HCT116 (cell line): Measurements from ENCODE around the gene CATSPERB. TPM values are rescaled to one million over a fixed set of nuclear protein-coding genes. Genes with fewer than 3 reads are reported as not detected.

Experiments used
- ATAC-seq: fragments of 200-7000 bp; cut with Tn5 transposase; 2 replicates; pipeline ENCODE4 v1.9.1; 2020; ENCODE audit warnings: mild to moderate bottlenecking, moderate library complexity
- BruUV-seq: library from RNA; stranded (reverse); fragments of 400-500 nt; replicated peaks from 2 replicates; lab custom pipeline; 2021; lab: Mats Ljungman, UMichigan
- CTCF ChIA-PET: fragments of 300-600 bp; sonication (Branson Sonifier 250); formaldehyde crosslinking; loops from one replicate; lab custom pipeline; 2021; ENCODE audit warnings: antibody characterized with exemption; lab: Charles Lee
- POLR2A ChIA-PET: fragments of 300-600, 350-600 bp; sonication (Branson Sonifier 250); formaldehyde crosslinking; loops from one replicate; lab custom pipeline; 2021; ENCODE audit warnings: antibody characterized with exemption; lab: Charles Lee
- RAD21 ChIA-PET, 2 experiments: fragments of 300-600 bp; sonication (Branson Sonifier 250); formaldehyde crosslinking; loops; one replicate each; lab custom pipeline; 2023; ENCODE audit warnings: low total read pairs in 2 of 2; ENCODE audit not compliant: uncharacterized antibody in 2 of 2, unreplicated experiment in 2 of 2, low non-redundant PET in 1 of 2; lab: Charles Lee
- DNase-seq: peaks from one replicate; pipeline ENCODE4 v3.0.0-alpha.2; 2010; ENCODE audit warnings: low read depth, low spot score
- H2AFZ ChIP-seq: fragments of 200-600 bp; shearing (Covaris generic), sonication (generic); 2 replicates; pipeline ENCODE4 v1.6.1; 2017; ENCODE audit warnings: low read depth, mixed run types, mixed read lengths, antibody characterized with exemption, low read length; ENCODE audit not compliant: poor library complexity, severe bottlenecking
- H3K27ac ChIP-seq: 2 replicates; pipeline ENCODE4 v1.5.1; 2012; ENCODE audit warnings: low read depth, low read length
- H3K27me3 ChIP-seq: fragments of 200-600 bp; sonication (generic); 2 replicates; pipeline ENCODE4 v1.6.1; 2016; ENCODE audit warnings: mixed run types, low read length, mixed read lengths; ENCODE audit not compliant: insufficient read depth
- H3K36me3 ChIP-seq, 2 experiments: fragments of 200-500 bp in 1 of 2; fragments of 200-600 bp in 1 of 2; sonication (Bioruptor generic) in 1 of 2; sonication (generic) in 1 of 2; 2 replicates each; pipeline versions ENCODE4 v1.5.1 to v1.6.1; 2014 to 2016; ENCODE audit warnings: low read length in 2 of 2, inconsistent platforms in 1 of 2, mixed read lengths in 1 of 2, mixed run types in 1 of 2; ENCODE audit not compliant: insufficient read depth in 2 of 2, control insufficient read depth in 1 of 2
- H3K4me1 ChIP-seq, 2 experiments: fragments of 200-600 bp in 1 of 2; sonication (generic) in 1 of 2; 2 replicates each; pipeline versions ENCODE4 v1.5.1 to v1.6.1; 2012 to 2017; ENCODE audit warnings: low read length in 2 of 2, inconsistent platforms in 1 of 2, mild to moderate bottlenecking in 1 of 2, mixed read lengths in 1 of 2, mixed run types in 1 of 2, moderate library complexity in 1 of 2; ENCODE audit not compliant: insufficient read depth in 2 of 2, control insufficient read depth in 1 of 2
- H3K4me2 ChIP-seq: fragments of 200-600 bp; sonication (generic); 2 replicates; pipeline ENCODE4 v1.6.1; 2017; ENCODE audit warnings: mixed run types, low read length, mixed read lengths
- H3K4me3 ChIP-seq, 2 experiments: fragments of 200-600 bp in 1 of 2; sonication (generic) in 1 of 2; replicated peaks in 1 of 2; 2 replicates each; pipeline ENCODE4 v1.5.1; 2011 to 2016; ENCODE audit warnings: low read length in 2 of 2, control low read depth in 1 of 2, low read depth in 1 of 2, mild to moderate bottlenecking in 1 of 2, mixed read lengths in 1 of 2, mixed run types in 1 of 2
- H3K79me2 ChIP-seq: fragments of 200-600 bp; sonication (generic); 2 replicates; pipeline ENCODE4 v1.6.1; 2017; ENCODE audit warnings: mild to moderate bottlenecking, mixed run types, low read length, moderate library complexity, mixed read lengths; ENCODE audit not compliant: insufficient read depth
- H3K9ac ChIP-seq: fragments of 200-600 bp; sonication (generic); 2 replicates; pipeline ENCODE4 v1.6.1; 2016; ENCODE audit warnings: low read length, mixed read lengths
- H3K9me2 ChIP-seq: fragments of 200-600 bp; sonication (generic), shearing (Covaris generic); 2 replicates; pipeline ENCODE4 v1.6.1; 2017; ENCODE audit warnings: mixed run types, mild to moderate bottlenecking, moderate library complexity; ENCODE audit not compliant: insufficient read depth
- H3K9me3 ChIP-seq, 2 experiments: fragments of 200-500 bp in 1 of 2; fragments of 200-600 bp in 1 of 2; sonication (Bioruptor generic) in 1 of 2; sonication (generic) in 1 of 2; 2 replicates each; pipeline ENCODE4 v1.6.1; 2014 to 2017; ENCODE audit warnings: low read length in 2 of 2, mixed read lengths in 2 of 2, inconsistent platforms in 1 of 2, low read depth in 1 of 2, mild to moderate bottlenecking in 1 of 2, mixed run types in 1 of 2, moderate library complexity in 1 of 2; ENCODE audit not compliant: control insufficient read depth in 1 of 2, insufficient read depth in 1 of 2
- H4K20me1 ChIP-seq: fragments of 200-600 bp; sonication (generic), shearing (Covaris generic); 2 replicates; pipeline ENCODE4 v1.6.1; 2017; ENCODE audit warnings: mixed run types, mild to moderate bottlenecking, moderate library complexity; ENCODE audit not compliant: insufficient read depth
- CBX3 ChIP-seq: IDR thresholded peaks from 2 replicates; pipeline ENCODE4 v1.6.1; 2012; ENCODE audit warnings: low read depth
- CTCF ChIP-seq, 3 experiments: fragments of 200-600 bp in 1 of 3; sonication (generic) in 1 of 3; IDR thresholded peaks in 2 of 3; conservative IDR thresholded peaks in 1 of 3; 2 replicates each; pipeline ENCODE4 v1.5.1; 2012 to 2017; ENCODE audit warnings: low read depth in 2 of 3, low read length in 2 of 3, antibody characterized with exemption in 1 of 3, borderline replicate concordance in 1 of 3, control low read depth in 1 of 3, mild to moderate bottlenecking in 1 of 3, mixed read lengths in 1 of 3, mixed run types in 1 of 3, moderate library complexity in 1 of 3; ENCODE audit not compliant: insufficient read depth in 1 of 3
- JUND ChIP-seq: IDR thresholded peaks from 2 replicates; pipeline ENCODE4 v1.6.1; 2012
- POLR2A ChIP-seq: IDR thresholded peaks from 2 replicates; pipeline ENCODE4 v1.7.0; 2011; ENCODE audit warnings: borderline replicate concordance; ENCODE audit not compliant: insufficient read depth, insufficient read length; ENCODE audit errors: extremely low read depth
- SIN3A ChIP-seq: IDR thresholded peaks from 2 replicates; pipeline ENCODE4 v1.6.1; 2012; ENCODE audit warnings: low read depth
- SP1 ChIP-seq: IDR thresholded peaks from 2 replicates; pipeline ENCODE4 v1.6.1; 2012; ENCODE audit warnings: low read depth
- SRF ChIP-seq: IDR thresholded peaks from 2 replicates; pipeline ENCODE4 v1.6.1; 2012; ENCODE audit warnings: low read depth
- ZBTB33 ChIP-seq: IDR thresholded peaks from 2 replicates; pipeline ENCODE4 v1.6.1; 2011; ENCODE audit warnings: mild to moderate bottlenecking, low read length, moderate library complexity; ENCODE audit not compliant: insufficient replicate concordance; ENCODE audit errors: extremely low read depth
- intact Hi-C: fragments of 100-400 bp; cut with micrococcal nuclease; formaldehyde crosslinking; loops from 2 replicates; pipeline ENCODE4 v1.10.0; 2022
- total RNA-seq: library from RNA; stranded (reverse); gene quantifications from one replicate; pipeline ENCODE4 v1.2.1, GENCODE V29; 2021; ENCODE audit not compliant: unreplicated experiment
- TF ChIP-seq, protein P1 (sequence below): IDR thresholded peaks from 2 replicates; pipeline ENCODE4 v1.6.1; 2012; ENCODE audit warnings: low read depth

CATSPERB gene
- total RNA-seq, 1 experiment from 2014 or later: 0.74 TPM

DNA sequence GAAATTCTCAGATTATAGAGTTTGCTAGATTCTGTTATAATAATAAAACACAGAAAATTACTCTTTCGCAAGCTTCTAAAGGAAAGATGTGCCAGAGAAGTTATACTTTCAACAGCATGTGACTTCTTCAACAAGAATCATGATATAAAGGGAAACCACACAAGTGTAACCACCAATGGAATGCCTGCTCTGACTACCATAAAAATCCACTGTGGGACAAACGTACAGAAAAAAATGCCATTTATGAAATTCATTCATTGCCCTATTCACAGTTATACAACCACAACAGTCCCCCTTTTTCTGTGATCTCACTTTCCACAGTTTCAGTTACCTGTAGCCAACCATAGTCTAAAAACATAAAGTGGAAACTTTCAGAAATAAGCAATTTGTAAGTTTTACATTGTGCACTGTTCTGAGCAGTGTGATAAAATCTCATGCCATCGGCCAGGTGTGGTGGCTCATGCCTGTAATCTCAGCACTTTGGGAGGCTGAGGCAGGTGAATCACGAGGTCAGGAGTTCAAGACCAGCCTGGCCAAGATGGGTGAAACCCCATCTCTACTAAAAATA is 3.2 kb downstream of the CATSPERB start:
- H3K9me3 ChIP-seq: no peaks in the 10 kb centered on the region
- H3K27me3 ChIP-seq: no peaks in the 10 kb centered on the region
- H3K4me1 ChIP-seq: no peaks in the 10 kb centered on the region
- no peak overlapping the region for H3K4me2 ChIP-seq
- no peak for TF ChIP-seq SRF
- no peak for TF ChIP-seq JUND
- no peak for TF ChIP-seq CTCF (IDR thresholded peaks at IDR 0.05 in 2 of 3, conservative IDR thresholded peaks at IDR 0.05 in 1 of 3; ENCODE audit: borderline replicate concordance in 1 of 3, insufficient read depth in 1 of 3, low read depth in 2 of 3, low read length in 2 of 3)
- TF ChIP-seq CBX3: no peak
- TF ChIP-seq POLR2A: no peak
- TF ChIP-seq SP1: no peak
- no peak for TF ChIP-seq ZBTB33
- TF ChIP-seq SIN3A: no peak
- TF ChIP-seq, protein P1, sequence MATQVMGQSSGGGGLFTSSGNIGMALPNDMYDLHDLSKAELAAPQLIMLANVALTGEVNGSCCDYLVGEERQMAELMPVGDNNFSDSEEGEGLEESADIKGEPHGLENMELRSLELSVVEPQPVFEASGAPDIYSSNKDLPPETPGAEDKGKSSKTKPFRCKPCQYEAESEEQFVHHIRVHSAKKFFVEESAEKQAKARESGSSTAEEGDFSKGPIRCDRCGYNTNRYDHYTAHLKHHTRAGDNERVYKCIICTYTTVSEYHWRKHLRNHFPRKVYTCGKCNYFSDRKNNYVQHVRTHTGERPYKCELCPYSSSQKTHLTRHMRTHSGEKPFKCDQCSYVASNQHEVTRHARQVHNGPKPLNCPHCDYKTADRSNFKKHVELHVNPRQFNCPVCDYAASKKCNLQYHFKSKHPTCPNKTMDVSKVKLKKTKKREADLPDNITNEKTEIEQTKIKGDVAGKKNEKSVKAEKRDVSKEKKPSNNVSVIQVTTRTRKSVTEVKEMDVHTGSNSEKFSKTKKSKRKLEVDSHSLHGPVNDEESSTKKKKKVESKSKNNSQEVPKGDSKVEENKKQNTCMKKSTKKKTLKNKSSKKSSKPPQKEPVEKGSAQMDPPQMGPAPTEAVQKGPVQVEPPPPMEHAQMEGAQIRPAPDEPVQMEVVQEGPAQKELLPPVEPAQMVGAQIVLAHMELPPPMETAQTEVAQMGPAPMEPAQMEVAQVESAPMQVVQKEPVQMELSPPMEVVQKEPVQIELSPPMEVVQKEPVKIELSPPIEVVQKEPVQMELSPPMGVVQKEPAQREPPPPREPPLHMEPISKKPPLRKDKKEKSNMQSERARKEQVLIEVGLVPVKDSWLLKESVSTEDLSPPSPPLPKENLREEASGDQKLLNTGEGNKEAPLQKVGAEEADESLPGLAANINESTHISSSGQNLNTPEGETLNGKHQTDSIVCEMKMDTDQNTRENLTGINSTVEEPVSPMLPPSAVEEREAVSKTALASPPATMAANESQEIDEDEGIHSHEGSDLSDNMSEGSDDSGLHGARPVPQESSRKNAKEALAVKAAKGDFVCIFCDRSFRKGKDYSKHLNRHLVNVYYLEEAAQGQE: no peak
- TF ChIP-seq, all 23 proteins: peak for 0
- no peak for ATAC-seq
- intact Hi-C loops: no loop called here
- H3K9ac ChIP-seq: no peak overlapping the region
- no peak overlapping the region for H2AFZ ChIP-seq
- H3K36me3 ChIP-seq: no peaks in the 10 kb centered on the region
- H3K27ac ChIP-seq: no peak overlapping the region
- BruUV-seq: no TSS peak
- ChIA-PET CTCF (no interaction called here), POLR2A (no interaction called here), RAD21 (no interaction called here)
- H3K79me2 ChIP-seq: no peaks in the 10 kb centered on the region
- no peak overlapping the region for H3K4me3 ChIP-seq
- no peaks in the 10 kb centered on the region for H3K9me2 ChIP-seq
- H4K20me1 ChIP-seq: no peaks in the 10 kb centered on the region
- DNase-seq: no peak
